ENCODE results near the gene CYP3A7. TPM values are rescaled to one million over a fixed set of nuclear protein-coding genes. Genes with fewer than 3 reads are reported as not detected.

Gene CYP3A7
- total and polyA plus RNA-seq, 2 donors (not counting 1 experiment from before 2014, with no cell fraction given): not detected

DNA sequence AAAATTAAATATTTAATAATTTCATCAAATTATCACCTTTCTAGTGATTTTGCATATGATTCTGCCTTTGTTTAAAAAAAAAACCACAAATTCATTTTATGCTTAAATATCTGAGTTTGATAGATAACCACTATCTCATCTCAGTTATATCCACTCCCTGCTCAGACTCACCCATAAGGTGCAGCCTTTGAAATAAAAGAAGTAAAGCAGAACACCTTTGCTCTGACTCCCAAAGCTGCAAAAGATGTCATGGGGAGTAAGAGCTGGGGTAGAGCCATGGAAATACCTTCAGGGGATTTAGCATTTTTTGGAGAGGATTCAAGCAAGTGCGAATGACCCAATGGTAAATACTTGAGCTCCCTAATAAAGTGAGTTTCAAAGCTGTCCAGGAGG is 40.1 kb downstream of the CYP3A7 start:
- Histone ChIP-seq H3K27me3 (replicated peaks in 1 of 4; ENCODE audit: control extremely low read depth in 1 of 4, control insufficient read depth in 3 of 4, insufficient read depth in 4 of 4, low read length in 3 of 4) (no peaks in the 10 kb centered on the region), H3K27ac (ENCODE audit: low read length in 2 of 2) (no peak overlapping the region), H3K9ac (ENCODE audit: low read length) (no peak overlapping the region), H3K36me3 (replicated peaks in 1 of 2; ENCODE audit: control extremely low read depth in 1 of 2, control insufficient read depth in 1 of 2, extremely low read depth in 1 of 2, insufficient read depth in 2 of 2, low read length in 1 of 2) (no peaks in the 10 kb centered on the region), H2AFZ (ENCODE audit: insufficient read depth, low read depth, low read length, poor library complexity, severe bottlenecking) (no peak overlapping the region), H3K4me2 (replicated peaks; ENCODE audit: low read depth, low read length, poor library complexity, severe bottlenecking) (no peak overlapping the region), H3K79me2 (ENCODE audit: control insufficient read depth, insufficient read depth, low read length) (no peaks in the 10 kb centered on the region), H3K4me3 (ENCODE audit: control extremely low read depth in 1 of 5, extremely low read depth in 1 of 5, insufficient read depth in 1 of 5, low read depth in 2 of 5, low read length in 4 of 5) (no peak overlapping the region), H3K4me1 (ENCODE audit: control insufficient read depth in 2 of 2, insufficient read depth in 2 of 2, low read length in 2 of 2) (no peaks in the 10 kb centered on the region), H3K9me3 (ENCODE audit: control extremely low read depth in 1 of 3, control insufficient read depth in 2 of 3, insufficient read depth in 1 of 3, low read length in 2 of 3) (no peaks in the 10 kb centered on the region), H4K20me1 (ENCODE audit: control insufficient read depth, insufficient read depth, low read length, poor library complexity, severe bottlenecking) (no peaks in the 10 kb centered on the region)
- no peak overlapping the region for H3K4me3 Mint-ChIP-seq
- WGBS (ENCODE audit: insufficient coverage): no CpG with 5 or more reads among the region's 1 CpG
- DNase-seq: no peak
- H3K27me3 Mint-ChIP-seq: peaks cover under 1% of the 10 kb centered on the region
- POLR2A ChIA-PET: no interaction called here
- no peaks in the 10 kb centered on the region for H3K4me1 Mint-ChIP-seq
- TF ChIP-seq CTCF (IDR thresholded peaks at IDR 0.05) (no peak), EZH2 (IDR thresholded peaks at IDR 0.05; ENCODE audit: borderline replicate concordance, insufficient read depth, low read depth, low read length, poor library complexity, severe bottlenecking) (no peak)
- H3K27ac Mint-ChIP-seq: no peak overlapping the region
- CTCF ChIA-PET: no interaction called here
- intact Hi-C loops (cut with micrococcal nuclease): no loop called here
- H3K9me3 Mint-ChIP-seq (ENCODE audit: insufficient read depth): peaks cover 8% of the 10 kb centered on the region
- no peak for ATAC-seq (ENCODE audit: low read depth)

- Histone ChIP-seq H3K9ac (ENCODE audit: low read length) (no peak overlapping the region), H3K4me2 (replicated peaks; ENCODE audit: low read depth, low read length, poor library complexity, severe bottlenecking) (no peak overlapping the region)
Measured at GRCh38 chr7:99694201-99694911, 40.6 kb downstream of the CYP3A7 start.

More at GRCh38 chr7:99694201-99694911, 40.6 kb downstream of the CYP3A7 start:
- no peak for TF ChIP-seq EZH2 (IDR thresholded peaks at IDR 0.05; ENCODE audit: borderline replicate concordance, insufficient read depth, low read depth, low read length, poor library complexity, severe bottlenecking)
- TF ChIP-seq CTCF (IDR thresholded peaks at IDR 0.05): no peak
- no peak overlapping the region for H3K4me3 Mint-ChIP-seq
- H3K27ac Mint-ChIP-seq: no peak overlapping the region
- no peak overlapping the region for H2AFZ ChIP-seq (ENCODE audit: insufficient read depth, low read depth, low read length, poor library complexity, severe bottlenecking)
- ChIA-PET POLR2A (no interaction called here), CTCF (no interaction called here)
- no peaks in the 10 kb centered on the region for H3K9me3 ChIP-seq (ENCODE audit: control extremely low read depth in 1 of 3, control insufficient read depth in 2 of 3, insufficient read depth in 1 of 3, low read length in 2 of 3)
- 100% methylated on average over 1 of the region's 5 CpGs for WGBS (ENCODE audit: insufficient coverage)
- H3K4me1 ChIP-seq (ENCODE audit: control insufficient read depth in 2 of 2, insufficient read depth in 2 of 2, low read length in 2 of 2): no peaks in the 10 kb centered on the region
- DNase-seq (no peak), ATAC-seq (ENCODE audit: low read depth) (no peak)
- H3K4me1 Mint-ChIP-seq: no peaks in the 10 kb centered on the region
- no peaks in the 10 kb centered on the region for H3K36me3 ChIP-seq (replicated peaks in 1 of 2; ENCODE audit: control extremely low read depth in 1 of 2, control insufficient read depth in 1 of 2, extremely low read depth in 1 of 2, insufficient read depth in 2 of 2, low read length in 1 of 2)
- H4K20me1 ChIP-seq (ENCODE audit: control insufficient read depth, insufficient read depth, low read length, poor library complexity, severe bottlenecking): no peaks in the 10 kb centered on the region
- H3K79me2 ChIP-seq (ENCODE audit: control insufficient read depth, insufficient read depth, low read length): no peaks in the 10 kb centered on the region
- H3K27ac ChIP-seq (ENCODE audit: low read length in 2 of 2): no peak overlapping the region
- no peaks in the 10 kb centered on the region for H3K27me3 ChIP-seq (replicated peaks in 1 of 4; ENCODE audit: control extremely low read depth in 1 of 4, control insufficient read depth in 3 of 4, insufficient read depth in 4 of 4, low read length in 3 of 4)
- H3K4me3 ChIP-seq (ENCODE audit: control extremely low read depth in 1 of 5, extremely low read depth in 1 of 5, insufficient read depth in 1 of 5, low read depth in 2 of 5, low read length in 4 of 5): no peak overlapping the region
- H3K27me3 Mint-ChIP-seq: no peaks in the 10 kb centered on the region
- H3K9me3 Mint-ChIP-seq (ENCODE audit: insufficient read depth): peaks cover 8% of the 10 kb centered on the region
- intact Hi-C loops (cut with micrococcal nuclease): no loop called here

Data from B cell (primary cell).